GM18520 (cell line): Measurements from ENCODE around the gene RPA3.

Source experiments
- ATAC-seq: cut with Tn5 transposase; IDR thresholded peaks from one replicate; pipeline ENCODE4 v1.9.1; 2021; ENCODE audit not compliant: unreplicated experiment

The RPA3 gene

GRCh38 chr7:7654964-7655715 lies 63.3 kb downstream of the RPA3 start:
- ATAC-seq: no peak

GRCh38 chr7:7653593-7654187 lies 64.7 kb downstream of the RPA3 start:
- ATAC-seq: no peak

- no peak for ATAC-seq
Measured at GRCh38 chr7:7652798-7653540, 65.4 kb downstream of the RPA3 start.

- no peak for ATAC-seq
Measured at GRCh38 chr7:7651479-7651878, 66.9 kb downstream of the RPA3 start.

- no peak for ATAC-seq
Measured at GRCh38 chr7:7650682-7651206, 67.7 kb downstream of the RPA3 start.

GRCh38 chr7:7647495-7648036 lies 70.8 kb downstream of the RPA3 start:
- ATAC-seq: no peak

GRCh38 chr7:7642081-7642480 lies 76.3 kb downstream of the RPA3 start:
- no peak for ATAC-seq

- ATAC-seq: no peak
Measured at GRCh38 chr7:7641129-7641663, 77.2 kb downstream of the RPA3 start.

- peak; percentile 97 for ATAC-seq
Measured at GRCh38 chr7:7640221-7641128, 77.9 kb downstream of the RPA3 start, which contains the start of gene UMAD1. TSS of gene UMAD1 (plus strand) at chr7:7640752. CDS start at chr7:7673372, 32,620 bp downstream.

- ATAC-seq: no peak
Measured at GRCh38 chr7:7639847-7640220, 78.6 kb downstream of the RPA3 start.

GRCh38 chr7:7639421-7639820 lies 79.0 kb downstream of the RPA3 start:
- no peak for ATAC-seq

- ATAC-seq: no peak
Measured at GRCh38 chr7:7630626-7631329, 87.6 kb downstream of the RPA3 start.

- ATAC-seq: no peak
Measured at GRCh38 chr7:7628476-7628875, 89.9 kb downstream of the RPA3 start.

- ATAC-seq: no peak
Measured at GRCh38 chr7:7620644-7621210, 97.7 kb downstream of the RPA3 start.

- no peak for ATAC-seq
Measured at GRCh38 chr7:7620236-7620635, 98.2 kb downstream of the RPA3 start.

- ATAC-seq: no peak
Measured at GRCh38 chr7:7618410-7618809, 100.0 kb downstream of the RPA3 start.

GRCh38 chr7:7617550-7617949 lies 100.9 kb downstream of the RPA3 start:
- ATAC-seq: no peak

GRCh38 chr7:7614018-7614741 lies 104.2 kb downstream of the RPA3 start:
- ATAC-seq: no peak

GRCh38 chr7:7613210-7613609 lies 105.2 kb downstream of the RPA3 start:
- no peak for ATAC-seq
